ENCODE results near the gene TANGO6.

Gene TANGO6

GRCh38 chr16:69064764-69065313, 221.5 kb downstream of the TANGO6 start:
- H3K4me3 Mint-ChIP-seq, result peak overlapping the region in 1 of 3 experiments; percentile 34

GRCh38 chr16:69069504-69069903, 226.2 kb downstream of the TANGO6 start:
- no peak overlapping the region for H3K27ac Mint-ChIP-seq
- H3K9me3 Mint-ChIP-seq, result no peaks in the 10 kb centered on the region

More at GRCh38 chr16:69064764-69065313, 221.5 kb downstream of the TANGO6 start:
- peak overlapping the region in 1 of 3 experiments; percentile 18 for H3K27ac Mint-ChIP-seq
- no peaks in the 10 kb centered on the region for H3K27me3 Mint-ChIP-seq (ENCODE audit: low read depth)
- TF ChIP-seq CTCF (IDR thresholded peaks at IDR 0.05; ENCODE audit: unreplicated experiment in 3 of 3), result no peak
- H3K36me3 Mint-ChIP-seq (ENCODE audit: low read depth), result no peaks in the 10 kb centered on the region
- peaks cover 22% of the 10 kb centered on the region for H3K4me1 Mint-ChIP-seq
- no peaks in the 10 kb centered on the region for H3K9me3 Mint-ChIP-seq

GRCh38 chr16:69071036-69071435, 227.7 kb downstream of the TANGO6 start:
- H3K4me1 Mint-ChIP-seq, result peaks cover 9% of the 10 kb centered on the region
- no peak overlapping the region for H3K27ac Mint-ChIP-seq
- no peak for TF ChIP-seq CTCF (IDR thresholded peaks at IDR 0.05; ENCODE audit: unreplicated experiment in 3 of 3)
- no peak overlapping the region for H3K4me3 Mint-ChIP-seq
- H3K9me3 Mint-ChIP-seq, result no peaks in the 10 kb centered on the region
- H3K27me3 Mint-ChIP-seq (ENCODE audit: low read depth), result peaks cover 3% of the 10 kb centered on the region
- H3K36me3 Mint-ChIP-seq (ENCODE audit: low read depth), result no peaks in the 10 kb centered on the region

More at GRCh38 chr16:69069504-69069903, 226.2 kb downstream of the TANGO6 start:
- no peak for TF ChIP-seq CTCF (IDR thresholded peaks at IDR 0.05; ENCODE audit: unreplicated experiment in 3 of 3)
- Mint-ChIP-seq H3K36me3 (ENCODE audit: low read depth) (no peaks in the 10 kb centered on the region), H3K27me3 (ENCODE audit: low read depth) (peaks cover 3% of the 10 kb centered on the region), H3K4me3 (no peak overlapping the region), H3K4me1 (peaks cover 25% of the 10 kb centered on the region)

GRCh38 chr16:69072640-69072974, 229.3 kb downstream of the TANGO6 start:
- Mint-ChIP-seq H3K9me3 (no peaks in the 10 kb centered on the region), H3K4me1 (peaks cover 9% of the 10 kb centered on the region), H3K4me3 (no peak overlapping the region), H3K27ac (no peak overlapping the region), H3K27me3 (ENCODE audit: low read depth) (peaks cover 3% of the 10 kb centered on the region), H3K36me3 (ENCODE audit: low read depth) (no peaks in the 10 kb centered on the region)
- TF ChIP-seq CTCF (IDR thresholded peaks at IDR 0.05; ENCODE audit: unreplicated experiment in 3 of 3), result no peak

GRCh38 chr16:69073181-69073702, 229.9 kb downstream of the TANGO6 start:
- H3K36me3 Mint-ChIP-seq (ENCODE audit: low read depth), result no peaks in the 10 kb centered on the region
- peaks cover 3% of the 10 kb centered on the region for H3K27me3 Mint-ChIP-seq (ENCODE audit: low read depth)
- H3K4me3 Mint-ChIP-seq, result no peak overlapping the region
- no peak overlapping the region for H3K27ac Mint-ChIP-seq
- H3K4me1 Mint-ChIP-seq, result peaks cover 9% of the 10 kb centered on the region
- no peak for TF ChIP-seq CTCF (IDR thresholded peaks at IDR 0.05; ENCODE audit: unreplicated experiment in 3 of 3)
- no peaks in the 10 kb centered on the region for H3K9me3 Mint-ChIP-seq

GRCh38 chr16:69077251-69077650, 233.9 kb downstream of the TANGO6 start:
- peaks cover 4% of the 10 kb centered on the region for H3K4me1 Mint-ChIP-seq
- no peaks in the 10 kb centered on the region for H3K36me3 Mint-ChIP-seq (ENCODE audit: low read depth)
- H3K27me3 Mint-ChIP-seq (ENCODE audit: low read depth), result peaks cover 3% of the 10 kb centered on the region
- H3K4me3 Mint-ChIP-seq, result no peak overlapping the region
- no peak overlapping the region for H3K27ac Mint-ChIP-seq
- TF ChIP-seq CTCF (IDR thresholded peaks at IDR 0.05; ENCODE audit: unreplicated experiment in 3 of 3), result no peak
- no peaks in the 10 kb centered on the region for H3K9me3 Mint-ChIP-seq
